Measurements from ENCODE around the gene TRIM9.

TRIM9 gene

DNA sequence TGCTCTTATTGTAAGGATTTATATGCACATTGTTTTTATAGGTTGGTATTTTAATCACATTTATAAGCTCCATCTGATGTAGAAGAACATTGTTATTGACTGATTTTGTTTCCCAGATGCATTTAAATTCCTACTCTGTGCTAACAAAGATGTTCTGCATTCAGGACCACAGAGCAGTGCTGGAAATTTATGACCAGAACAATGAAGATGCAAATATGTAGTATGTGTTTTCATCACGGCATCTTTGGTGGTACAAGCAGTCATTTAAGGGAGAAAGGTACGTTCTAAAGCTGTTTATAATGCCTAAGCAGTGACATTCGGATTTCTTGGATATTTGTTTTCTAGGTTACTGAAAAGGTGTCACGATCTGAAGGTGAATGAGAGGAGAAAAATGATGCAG is 66.5 kb downstream of the TRIM9 start:
- DNase-seq = no peak
- Histone ChIP-seq H3K9ac (ENCODE audit: low read length) (no peak overlapping the region), H3K4ac (ENCODE audit: low read depth in 1 of 2, low read length in 2 of 2) (no peak overlapping the region), H3K36me3 (ENCODE audit: control insufficient read depth in 1 of 2, insufficient read depth in 2 of 2, low read depth in 1 of 2, low read length in 2 of 2) (no peaks in the 10 kb centered on the region), H3K27ac (ENCODE audit: low read length, poor library complexity, severe bottlenecking) (no peak overlapping the region), H3K27me3 (ENCODE audit: control insufficient read depth in 1 of 2, insufficient read depth in 1 of 2, low read length in 2 of 2) (peaks cover 0 to 3% of the 10 kb centered on the region in 2 experiments), H3K79me1 (replicated peaks; ENCODE audit: low read length, poor library complexity, severe bottlenecking) (no peaks in the 10 kb centered on the region), H2BK15ac (ENCODE audit: low read depth, poor library complexity, severe bottlenecking) (no peak overlapping the region), H3K18ac (ENCODE audit: low read depth in 1 of 2, low read length in 2 of 2) (no peak overlapping the region), H4K91ac (ENCODE audit: low read length) (no peak overlapping the region), H2AFZ (ENCODE audit: low read depth, low read length) (no peak overlapping the region), H3K4me1 (ENCODE audit: control insufficient read depth, insufficient read depth, low read depth, low read length) (peaks cover 3% of the 10 kb centered on the region), H2AK5ac (ENCODE audit: low read length, severe bottlenecking) (no peak overlapping the region), H3K23ac (ENCODE audit: low read length in 2 of 2) (no peak overlapping the region), H3K4me3 (ENCODE audit: insufficient read depth in 1 of 2, low read depth in 1 of 2, low read length in 2 of 2) (no peak overlapping the region), H3K9me3 (ENCODE audit: control insufficient read depth, low read length) (no peaks in the 10 kb centered on the region), H2BK5ac (ENCODE audit: low read depth, low read length, poor library complexity, severe bottlenecking) (no peak overlapping the region), H2BK120ac (ENCODE audit: low read depth, low read length) (no peak overlapping the region), H3K14ac (ENCODE audit: low read length in 2 of 2) (no peak overlapping the region), H3K4me2 (ENCODE audit: low read length, poor library complexity, severe bottlenecking) (no peak overlapping the region), H4K8ac (ENCODE audit: low read length) (no peak overlapping the region), H2BK12ac (ENCODE audit: low read length in 2 of 2) (no peak overlapping the region)
- WGBS = 47% methylated on average over 4 of the region's 4 CpGs

DNA sequence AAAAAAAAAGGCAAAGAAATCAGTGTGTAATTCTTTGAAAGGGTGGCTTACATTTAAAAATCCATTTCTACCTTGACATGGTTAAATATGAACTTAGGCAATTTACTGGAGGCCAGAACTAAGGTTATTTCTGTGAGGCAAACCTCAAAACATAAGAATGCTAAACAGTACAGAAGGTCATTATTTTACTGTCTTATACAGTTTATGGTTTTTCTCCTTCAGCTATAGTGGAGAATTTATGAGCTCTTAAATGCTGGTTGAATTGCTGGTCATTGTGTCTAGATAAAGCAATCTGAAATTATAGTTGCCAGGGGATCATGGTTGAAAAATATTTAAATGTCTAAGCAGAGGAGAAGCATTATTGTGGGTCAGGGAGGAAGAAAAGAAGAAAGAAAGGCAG is 70.5 kb downstream of the TRIM9 start:
- H3K27ac ChIP-seq (ENCODE audit: low read length, poor library complexity, severe bottlenecking) = peak overlapping the region; percentile 68
- H3K4ac ChIP-seq (ENCODE audit: low read depth in 1 of 2, low read length in 2 of 2) = no peak overlapping the region
- H3K23ac ChIP-seq (ENCODE audit: low read length in 2 of 2) = no peak overlapping the region
- H3K27me3 ChIP-seq (ENCODE audit: control insufficient read depth in 1 of 2, insufficient read depth in 1 of 2, low read length in 2 of 2) = peaks cover 0 to 3% of the 10 kb centered on the region in 2 experiments
- no peak for DNase-seq
- no peaks in the 10 kb centered on the region for H3K79me1 ChIP-seq (replicated peaks; ENCODE audit: low read length, poor library complexity, severe bottlenecking)
- no peak overlapping the region for H3K14ac ChIP-seq (ENCODE audit: low read length in 2 of 2)
- peaks cover 10% of the 10 kb centered on the region for H3K4me1 ChIP-seq (ENCODE audit: control insufficient read depth, insufficient read depth, low read depth, low read length)
- H4K91ac ChIP-seq (ENCODE audit: low read length) = no peak overlapping the region
- no peak overlapping the region for H2AK5ac ChIP-seq (ENCODE audit: low read length, severe bottlenecking)
- H4K8ac ChIP-seq (ENCODE audit: low read length) = no peak overlapping the region
- H2BK12ac ChIP-seq (ENCODE audit: low read length in 2 of 2) = no peak overlapping the region
- no peak overlapping the region for H2BK15ac ChIP-seq (ENCODE audit: low read depth, poor library complexity, severe bottlenecking)
- no peak overlapping the region for H2BK5ac ChIP-seq (ENCODE audit: low read depth, low read length, poor library complexity, severe bottlenecking)
- no peak overlapping the region for H3K4me3 ChIP-seq (ENCODE audit: insufficient read depth in 1 of 2, low read depth in 1 of 2, low read length in 2 of 2)
- no peaks in the 10 kb centered on the region for H3K9me3 ChIP-seq (ENCODE audit: control insufficient read depth, low read length)
- no peak overlapping the region for H2AFZ ChIP-seq (ENCODE audit: low read depth, low read length)
- H2BK120ac ChIP-seq (ENCODE audit: low read depth, low read length) = no peak overlapping the region
- no peaks in the 10 kb centered on the region for H3K36me3 ChIP-seq (ENCODE audit: control insufficient read depth in 1 of 2, insufficient read depth in 2 of 2, low read depth in 1 of 2, low read length in 2 of 2)
- no peak overlapping the region for H3K4me2 ChIP-seq (ENCODE audit: low read length, poor library complexity, severe bottlenecking)
- H3K18ac ChIP-seq (ENCODE audit: low read depth in 1 of 2, low read length in 2 of 2) = no peak overlapping the region
- H3K9ac ChIP-seq (ENCODE audit: low read length) = no peak overlapping the region

DNA sequence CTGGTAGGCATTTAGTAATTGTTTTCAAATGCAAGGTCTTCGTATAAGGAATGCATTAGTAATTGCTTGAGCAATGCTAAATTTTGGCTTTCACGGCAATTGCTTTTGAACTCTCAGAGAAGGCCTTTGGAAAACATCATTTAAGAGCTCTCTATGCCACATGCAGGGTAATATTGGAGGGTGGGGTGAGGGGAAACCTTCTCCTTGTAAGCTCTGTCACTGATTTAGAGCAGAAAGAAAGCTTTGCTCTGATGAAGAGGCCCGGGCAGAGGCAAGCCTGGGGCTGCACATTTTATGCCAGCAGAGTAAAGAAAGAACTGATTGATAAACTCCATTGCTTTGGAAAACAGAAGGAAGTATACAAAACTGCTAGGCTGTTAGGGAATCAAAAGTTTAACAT is 70.9 kb downstream of the TRIM9 start:
- Histone ChIP-seq H4K8ac (ENCODE audit: low read length) (no peak overlapping the region), H3K18ac (ENCODE audit: low read depth in 1 of 2, low read length in 2 of 2) (no peak overlapping the region), H2BK15ac (ENCODE audit: low read depth, poor library complexity, severe bottlenecking) (no peak overlapping the region), H2BK120ac (ENCODE audit: low read depth, low read length) (no peak overlapping the region), H3K9me3 (ENCODE audit: control insufficient read depth, low read length) (no peaks in the 10 kb centered on the region), H3K27me3 (ENCODE audit: control insufficient read depth in 1 of 2, insufficient read depth in 1 of 2, low read length in 2 of 2) (peaks cover 0 to 3% of the 10 kb centered on the region in 2 experiments), H2AFZ (ENCODE audit: low read depth, low read length) (no peak overlapping the region), H3K36me3 (ENCODE audit: control insufficient read depth in 1 of 2, insufficient read depth in 2 of 2, low read depth in 1 of 2, low read length in 2 of 2) (no peaks in the 10 kb centered on the region), H3K4ac (ENCODE audit: low read depth in 1 of 2, low read length in 2 of 2) (no peak overlapping the region), H2BK12ac (ENCODE audit: low read length in 2 of 2) (no peak overlapping the region), H3K23ac (ENCODE audit: low read length in 2 of 2) (no peak overlapping the region), H3K4me3 (ENCODE audit: insufficient read depth in 1 of 2, low read depth in 1 of 2, low read length in 2 of 2) (no peak overlapping the region), H3K4me1 (ENCODE audit: control insufficient read depth, insufficient read depth, low read depth, low read length) (peaks cover 10% of the 10 kb centered on the region), H3K9ac (ENCODE audit: low read length) (no peak overlapping the region), H3K79me1 (replicated peaks; ENCODE audit: low read length, poor library complexity, severe bottlenecking) (no peaks in the 10 kb centered on the region), H3K27ac (ENCODE audit: low read length, poor library complexity, severe bottlenecking) (peak overlapping the region; percentile 68), H2BK5ac (ENCODE audit: low read depth, low read length, poor library complexity, severe bottlenecking) (no peak overlapping the region), H2AK5ac (ENCODE audit: low read length, severe bottlenecking) (no peak overlapping the region), H3K4me2 (ENCODE audit: low read length, poor library complexity, severe bottlenecking) (no peak overlapping the region), H4K91ac (ENCODE audit: low read length) (no peak overlapping the region), H3K14ac (ENCODE audit: low read length in 2 of 2) (no peak overlapping the region)
- WGBS = 89% methylated on average over 3 of the region's 3 CpGs
- no peak for DNase-seq

DNA sequence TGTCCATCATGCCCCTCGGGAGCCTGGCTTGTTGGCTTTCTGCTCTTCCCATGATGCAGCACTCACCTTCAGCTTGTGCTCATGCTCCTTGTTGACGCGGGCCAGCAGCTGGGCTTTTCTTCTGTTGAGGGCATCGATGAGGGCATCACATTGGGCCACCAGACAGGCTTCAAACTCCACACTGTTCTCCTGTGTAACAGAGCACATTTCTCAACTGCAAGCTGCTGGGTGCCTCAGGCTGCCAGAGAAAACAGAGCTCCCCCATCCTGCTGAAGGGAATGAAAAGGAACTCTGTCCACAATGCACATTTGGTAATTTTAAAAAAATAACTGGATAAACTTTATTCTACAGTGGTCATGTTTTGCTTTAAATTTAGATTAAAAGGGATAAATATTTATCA is 72.1 kb downstream of the TRIM9 start:
- no peaks in the 10 kb centered on the region for H3K36me3 ChIP-seq (ENCODE audit: control insufficient read depth in 1 of 2, insufficient read depth in 2 of 2, low read depth in 1 of 2, low read length in 2 of 2)
- H4K91ac ChIP-seq (ENCODE audit: low read length) = no peak overlapping the region
- H3K14ac ChIP-seq (ENCODE audit: low read length in 2 of 2) = peak overlapping the region in 1 of 2 experiments; percentile 74
- DNase-seq = no peak
- H3K79me1 ChIP-seq (replicated peaks; ENCODE audit: low read length, poor library complexity, severe bottlenecking) = no peaks in the 10 kb centered on the region
- H2BK120ac ChIP-seq (ENCODE audit: low read depth, low read length) = no peak overlapping the region
- H3K4me2 ChIP-seq (ENCODE audit: low read length, poor library complexity, severe bottlenecking) = no peak overlapping the region
- H3K4me1 ChIP-seq (ENCODE audit: control insufficient read depth, insufficient read depth, low read depth, low read length) = peaks cover 10% of the 10 kb centered on the region
- no peaks in the 10 kb centered on the region for H3K27me3 ChIP-seq (ENCODE audit: control insufficient read depth in 1 of 2, insufficient read depth in 1 of 2, low read length in 2 of 2)
- H3K9ac ChIP-seq (ENCODE audit: low read length) = no peak overlapping the region
- no peak overlapping the region for H3K4me3 ChIP-seq (ENCODE audit: insufficient read depth in 1 of 2, low read depth in 1 of 2, low read length in 2 of 2)
- H2AFZ ChIP-seq (ENCODE audit: low read depth, low read length) = no peak overlapping the region
- no peak overlapping the region for H2BK12ac ChIP-seq (ENCODE audit: low read length in 2 of 2)
- H3K4ac ChIP-seq (ENCODE audit: low read depth in 1 of 2, low read length in 2 of 2) = no peak overlapping the region
- H3K18ac ChIP-seq (ENCODE audit: low read depth in 1 of 2, low read length in 2 of 2) = no peak overlapping the region
- H3K9me3 ChIP-seq (ENCODE audit: control insufficient read depth, low read length) = no peaks in the 10 kb centered on the region
- H4K8ac ChIP-seq (ENCODE audit: low read length) = no peak overlapping the region
- no peak overlapping the region for H2AK5ac ChIP-seq (ENCODE audit: low read length, severe bottlenecking)
- WGBS = 89% methylated on average over 4 of the region's 4 CpGs
- no peak overlapping the region for H2BK5ac ChIP-seq (ENCODE audit: low read depth, low read length, poor library complexity, severe bottlenecking)
- H3K27ac ChIP-seq (ENCODE audit: low read length, poor library complexity, severe bottlenecking) = no peak overlapping the region
- no peak overlapping the region for H3K23ac ChIP-seq (ENCODE audit: low read length in 2 of 2)
- H2BK15ac ChIP-seq (ENCODE audit: low read depth, poor library complexity, severe bottlenecking) = no peak overlapping the region

All from mesenchymal stem cell (in vitro differentiated cells and primary cell).